SKM-1 (cell line): ENCODE data around the gene DPYSL3.

ENCODE experiments used
- DNase-seq: peaks from one replicate; lab custom pipeline; 2025; ENCODE audit not compliant: unreplicated experiment; lab: John Stamatoyannopoulos, UW

The DPYSL3 gene

DNA sequence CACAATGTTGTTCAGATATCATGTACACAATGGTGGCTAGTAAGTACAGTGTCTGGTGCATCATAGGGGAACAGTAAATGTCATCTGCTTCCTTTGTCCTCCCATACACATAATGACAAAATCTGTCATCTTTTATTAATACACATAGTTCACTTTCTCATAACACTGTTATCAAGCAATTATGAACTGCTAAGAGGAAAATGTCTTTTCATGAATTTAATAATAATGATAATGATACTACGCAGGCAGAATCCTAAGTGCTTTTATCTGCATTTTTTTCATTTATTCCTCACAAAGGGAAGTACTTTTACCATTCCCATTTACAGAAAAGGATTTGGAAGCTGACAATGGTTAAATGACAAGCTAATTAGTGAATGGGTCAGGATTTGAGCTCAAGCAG is 35.7 kb downstream of the DPYSL3 start:
- DNase-seq = no peak

- DNase-seq = no peak
These were observed 37.0 kb downstream of the DPYSL3 start for GRCh38 chr5:147472664-147473475.

- DNase-seq = no peak
These were observed 41.8 kb downstream of the DPYSL3 start for GRCh38 chr5:147467973-147468508.

DNA sequence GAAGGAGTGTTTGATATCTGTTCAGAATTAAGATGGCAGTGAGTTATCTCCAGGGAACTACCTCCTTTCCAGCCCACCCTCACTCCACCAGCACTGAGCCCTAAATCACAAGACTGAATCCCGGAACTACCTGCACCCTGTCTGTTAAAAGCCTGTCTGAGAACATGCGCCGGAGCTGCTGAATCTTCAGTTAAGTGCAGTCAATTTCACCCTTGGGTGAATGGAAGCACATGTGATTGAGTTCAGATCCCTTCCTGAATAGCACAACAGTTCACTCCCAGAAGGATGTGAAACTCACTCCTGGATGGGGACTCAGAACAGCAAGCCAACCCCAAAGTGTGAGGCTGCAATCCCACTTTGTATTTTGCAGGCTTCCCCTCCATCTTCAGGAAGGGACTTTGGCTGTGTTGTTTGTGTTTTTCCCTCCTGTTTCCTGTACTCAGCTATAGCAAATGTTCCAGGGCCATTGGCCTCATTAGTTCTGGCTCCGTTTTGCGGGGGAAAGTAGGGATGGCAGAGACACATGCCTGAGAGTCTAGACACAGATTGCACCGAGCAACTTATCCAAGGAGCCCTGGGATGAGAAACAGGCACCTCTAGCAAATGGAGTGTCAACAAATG is 43.4 kb downstream of the DPYSL3 start:
- DNase-seq = no peak

DNA sequence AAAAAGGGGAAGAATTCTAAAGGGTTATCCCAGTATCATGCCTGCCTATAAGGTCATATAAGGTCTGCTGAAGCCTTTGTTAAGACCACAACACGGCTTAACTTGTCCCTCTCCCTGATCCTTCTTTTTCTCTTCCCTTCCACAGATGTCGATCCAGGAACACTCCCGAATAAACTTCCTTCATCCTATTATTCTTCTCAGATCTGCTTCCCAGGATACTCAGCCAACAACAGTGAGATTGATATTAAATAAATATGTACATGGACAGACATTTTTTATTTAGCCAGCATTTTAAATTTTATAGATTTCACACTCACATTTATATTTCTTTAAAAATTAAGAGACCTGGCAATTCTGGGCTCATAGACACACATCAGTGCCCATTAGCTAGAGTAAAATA is 44.1 kb downstream of the DPYSL3 start:
- no peak for DNase-seq

- no peak for DNase-seq
These were observed 45.7 kb downstream of the DPYSL3 start for GRCh38 chr5:147464211-147464610.

- DNase-seq = no peak
These were observed 48.0 kb downstream of the DPYSL3 start for GRCh38 chr5:147461915-147462314.

- no peak for DNase-seq
These were observed 49.5 kb downstream of the DPYSL3 start for GRCh38 chr5:147460380-147460779.

- no peak for DNase-seq
These were observed 51.3 kb downstream of the DPYSL3 start for GRCh38 chr5:147458581-147458980.

DNA sequence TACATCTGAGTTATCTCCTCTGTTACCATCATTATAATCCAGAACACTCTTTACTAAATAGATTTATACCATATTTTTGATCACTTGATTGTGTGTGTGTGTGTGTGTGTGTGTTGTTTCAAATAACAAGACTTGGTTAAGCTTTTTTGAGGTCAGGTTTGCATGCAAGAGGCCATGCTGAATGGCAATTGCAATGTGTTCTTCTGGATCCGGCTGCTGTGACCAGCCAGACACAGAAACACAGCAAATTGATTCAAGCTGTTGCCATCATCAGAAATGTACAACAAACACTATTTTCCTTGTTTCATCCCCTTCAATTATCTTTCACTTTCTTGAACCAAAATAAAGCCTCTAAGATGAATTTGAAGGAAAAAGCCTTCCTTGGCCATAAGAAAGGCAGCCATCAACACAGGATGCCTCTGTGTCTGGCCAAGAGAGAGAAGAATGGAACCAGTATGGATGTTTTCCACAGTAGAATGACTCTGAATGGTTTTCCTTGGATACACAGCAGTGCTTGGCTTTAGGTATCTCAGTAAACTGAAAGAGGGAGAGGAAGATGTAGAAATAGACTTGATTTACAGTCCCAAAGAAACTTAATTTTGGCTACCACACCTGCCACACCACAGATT is 53.9 kb downstream of the DPYSL3 start:
- no peak for DNase-seq

- DNase-seq = no peak
These were observed 54.7 kb downstream of the DPYSL3 start for GRCh38 chr5:147454996-147455677.

- DNase-seq = peak; percentile 17
These were observed 55.7 kb downstream of the DPYSL3 start for GRCh38 chr5:147453875-147454814.

DNA sequence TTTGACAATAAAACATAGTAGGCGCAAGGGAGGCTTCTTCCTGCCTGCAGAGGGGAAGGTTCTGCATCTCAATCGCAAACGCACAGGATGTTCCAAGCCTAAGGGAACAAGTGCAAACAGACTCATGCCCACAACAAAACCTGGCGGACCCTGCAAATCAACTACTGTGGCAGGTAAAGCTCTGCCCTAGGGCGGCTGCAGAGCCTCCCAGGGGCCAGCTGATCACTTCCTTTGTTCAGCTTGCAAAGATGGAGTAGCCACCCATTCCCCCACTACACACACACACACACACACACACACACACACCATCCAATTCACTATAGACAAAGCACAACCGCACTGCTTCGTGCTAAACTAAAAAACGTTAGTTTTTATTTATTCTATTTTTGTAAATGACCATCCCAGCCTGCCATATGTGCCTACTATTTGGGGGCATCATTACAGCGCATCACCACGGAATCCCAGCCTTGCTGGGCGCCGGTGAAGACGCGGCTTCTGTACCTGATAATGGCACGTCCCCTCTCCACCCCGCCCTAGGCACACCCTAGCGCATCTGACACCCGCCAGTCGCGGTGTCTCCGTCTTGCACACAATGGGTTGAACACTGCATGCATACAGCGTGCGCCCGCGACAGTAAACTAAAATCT is 57.6 kb downstream of the DPYSL3 start:
- no peak for DNase-seq

GRCh38 chr5:147451193-147451592 is 58.7 kb downstream of the DPYSL3 start:
- DNase-seq = no peak

DNA sequence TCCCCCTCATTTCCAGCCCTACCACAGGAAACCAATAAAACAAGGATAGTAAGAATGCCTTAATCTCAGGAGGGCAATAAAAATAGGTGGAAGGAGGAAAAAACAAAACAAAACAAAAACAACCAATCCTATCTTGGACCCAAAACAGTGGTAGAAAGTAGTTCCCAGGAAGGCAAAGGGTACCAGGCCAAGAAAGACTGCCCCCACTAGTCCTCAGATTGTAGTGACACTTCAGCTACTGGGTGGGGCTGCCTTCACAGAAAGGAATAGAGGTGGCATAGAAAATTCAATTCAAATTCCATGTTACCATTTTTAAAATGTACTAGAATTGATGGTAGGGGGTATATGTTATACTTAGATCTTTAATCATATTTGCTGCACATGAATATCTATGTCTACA is 59.3 kb downstream of the DPYSL3 start:
- DNase-seq = no peak

DNA sequence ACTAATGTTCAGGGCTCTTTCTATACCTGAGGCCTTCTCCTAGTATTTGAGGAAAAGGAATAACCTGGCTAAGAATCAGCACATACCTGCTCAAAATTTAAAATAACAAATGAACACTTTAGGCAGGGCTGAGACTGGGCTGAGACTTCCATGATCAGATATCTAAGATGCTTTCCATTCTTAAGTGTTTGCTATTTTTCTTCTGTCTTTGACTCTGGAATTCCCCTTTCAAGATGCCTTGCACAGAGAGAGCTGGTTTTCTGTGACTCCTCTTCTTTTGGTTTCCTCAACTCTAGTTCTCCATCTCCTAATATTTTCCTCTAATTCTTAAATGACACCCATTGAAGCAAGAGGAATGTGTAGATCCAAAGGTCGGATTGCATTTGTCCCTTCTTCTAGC is 61.1 kb downstream of the DPYSL3 start:
- no peak for DNase-seq

DNA sequence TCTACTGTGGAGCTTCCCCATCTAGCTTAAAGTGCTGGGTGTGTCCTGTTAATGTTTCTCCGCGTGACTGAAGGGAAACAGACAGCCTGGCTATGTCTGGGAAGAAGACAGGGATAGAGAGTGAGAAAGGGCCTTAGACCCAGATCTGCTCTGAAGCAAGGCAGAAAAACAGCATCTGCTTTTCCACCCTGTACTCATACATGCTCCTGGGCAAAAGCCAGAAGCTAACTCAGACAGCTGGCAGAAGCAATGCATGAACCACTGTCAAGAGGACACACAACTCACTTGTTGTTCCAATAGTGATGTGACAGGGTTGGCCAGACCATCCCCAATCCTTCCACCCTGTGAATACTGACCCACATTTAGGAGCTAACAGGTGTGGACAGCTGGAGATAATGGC is 63.3 kb downstream of the DPYSL3 start:
- no peak for DNase-seq

DNA sequence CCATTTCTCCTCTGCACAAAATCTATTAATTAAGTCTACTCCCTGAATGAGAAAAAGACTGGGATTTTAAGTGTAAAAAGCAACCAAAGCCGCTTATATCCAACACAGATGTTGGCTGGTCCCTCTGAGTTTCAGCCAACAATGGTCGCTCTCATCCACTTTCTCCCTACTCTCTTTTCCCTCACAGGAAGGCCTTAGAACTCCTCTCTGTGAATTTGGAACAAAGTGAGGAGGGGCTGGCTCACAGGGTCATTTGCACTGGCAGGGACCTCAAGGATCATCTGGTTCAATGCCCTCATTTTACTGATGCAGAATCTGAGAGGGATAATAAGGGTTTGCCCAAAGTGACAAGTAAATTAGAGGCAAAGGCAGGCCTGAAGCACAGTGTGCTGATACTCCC is 64.0 kb downstream of the DPYSL3 start:
- DNase-seq = no peak

DNA sequence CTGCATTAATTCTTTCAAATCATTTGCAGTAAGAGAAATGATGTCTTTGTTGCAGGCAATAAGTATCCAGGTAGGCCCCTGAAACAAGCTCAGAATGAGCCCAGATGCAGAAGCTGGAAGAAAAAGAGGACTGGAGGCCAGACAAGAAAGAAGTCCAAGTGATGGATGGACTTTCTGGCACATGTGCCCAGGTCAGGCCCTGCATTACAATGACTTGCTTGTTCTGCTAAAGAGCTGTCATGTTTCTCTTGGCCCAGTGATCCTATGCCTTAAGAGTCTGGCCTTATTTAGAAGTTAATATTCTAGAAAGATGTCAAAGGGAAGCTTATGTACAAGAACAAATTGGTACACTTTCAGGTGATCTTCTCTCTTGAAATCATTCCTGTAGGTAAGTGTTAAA is 64.8 kb downstream of the DPYSL3 start:
- DNase-seq = no peak

DNA sequence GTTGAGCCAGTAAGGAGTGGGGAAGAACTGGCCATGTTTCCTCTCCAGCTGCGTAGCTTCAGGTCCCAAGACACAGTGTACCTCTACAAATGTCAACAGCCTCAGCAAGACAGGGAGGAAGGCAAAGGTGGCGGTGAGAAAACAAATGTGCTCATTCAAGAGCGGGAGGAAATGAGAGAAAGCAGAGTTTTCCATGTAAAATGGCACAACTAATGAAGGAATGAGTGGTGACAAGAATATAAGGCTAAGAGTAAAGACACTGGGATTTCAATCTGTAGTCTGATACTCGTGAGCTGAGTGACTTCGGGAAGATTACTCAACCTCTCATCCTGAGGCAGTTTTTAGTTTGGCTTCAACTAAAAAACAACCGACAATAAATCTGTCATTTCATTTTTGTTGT is 67.6 kb downstream of the DPYSL3 start:
- DNase-seq = no peak
